Measurements from ENCODE around the gene ATP8A2.

DNA sequence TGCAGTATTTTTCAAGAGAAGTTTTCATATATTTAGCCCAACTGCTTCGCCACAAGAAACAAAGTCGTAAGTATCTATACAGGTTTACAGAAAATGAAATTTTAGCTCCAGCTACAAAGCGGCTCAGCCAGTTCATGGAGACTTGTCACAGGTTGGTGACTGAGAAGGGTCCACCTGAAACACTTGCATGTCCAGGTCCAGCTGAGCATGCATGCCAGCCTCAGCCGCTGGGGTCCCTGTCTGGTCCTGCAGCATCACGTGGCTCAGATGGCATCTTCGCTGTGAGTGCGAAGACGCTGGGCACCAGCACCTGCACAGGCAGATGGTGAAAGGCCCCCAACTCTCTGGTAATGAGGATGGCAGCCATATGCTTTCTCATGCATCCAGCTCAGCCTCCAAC is 616.2 kb downstream of the ATP8A2 start:
- TF ChIP-seq, protein P1, sequence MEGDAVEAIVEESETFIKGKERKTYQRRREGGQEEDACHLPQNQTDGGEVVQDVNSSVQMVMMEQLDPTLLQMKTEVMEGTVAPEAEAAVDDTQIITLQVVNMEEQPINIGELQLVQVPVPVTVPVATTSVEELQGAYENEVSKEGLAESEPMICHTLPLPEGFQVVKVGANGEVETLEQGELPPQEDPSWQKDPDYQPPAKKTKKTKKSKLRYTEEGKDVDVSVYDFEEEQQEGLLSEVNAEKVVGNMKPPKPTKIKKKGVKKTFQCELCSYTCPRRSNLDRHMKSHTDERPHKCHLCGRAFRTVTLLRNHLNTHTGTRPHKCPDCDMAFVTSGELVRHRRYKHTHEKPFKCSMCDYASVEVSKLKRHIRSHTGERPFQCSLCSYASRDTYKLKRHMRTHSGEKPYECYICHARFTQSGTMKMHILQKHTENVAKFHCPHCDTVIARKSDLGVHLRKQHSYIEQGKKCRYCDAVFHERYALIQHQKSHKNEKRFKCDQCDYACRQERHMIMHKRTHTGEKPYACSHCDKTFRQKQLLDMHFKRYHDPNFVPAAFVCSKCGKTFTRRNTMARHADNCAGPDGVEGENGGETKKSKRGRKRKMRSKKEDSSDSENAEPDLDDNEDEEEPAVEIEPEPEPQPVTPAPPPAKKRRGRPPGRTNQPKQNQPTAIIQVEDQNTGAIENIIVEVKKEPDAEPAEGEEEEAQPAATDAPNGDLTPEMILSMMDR (IDR thresholded peaks at IDR 0.05): no peak
- no peak for TF ChIP-seq POLR2A (IDR thresholded peaks at IDR 0.05)
